HEK293T (cell line): ENCODE measurements around the gene ZBTB8B.

Experiments used
- ELF4 ChIP-seq: fragments of 450-650 bp; IDR thresholded peaks from 2 replicates; pipeline ENCODE4 v1.6.1; 2017; ENCODE audit warnings: antibody characterized with exemption
- FOXA1 ChIP-seq: fragments of 450-650 bp; IDR thresholded peaks from 2 replicates; pipeline ENCODE4 v1.6.1; 2016; ENCODE audit warnings: mild to moderate bottlenecking
- FOXK2 ChIP-seq: fragments of 450-650 bp; IDR thresholded peaks from 2 replicates; pipeline ENCODE4 v1.6.1; 2016; ENCODE audit warnings: mild to moderate bottlenecking
- FOXM1 ChIP-seq: fragments of 450-650 bp; IDR thresholded peaks from 2 replicates; pipeline ENCODE4 v1.6.1; 2017; ENCODE audit warnings: mild to moderate bottlenecking, borderline replicate concordance
- HDGF ChIP-seq: fragments of 450-650 bp; IDR thresholded peaks from 2 replicates; pipeline ENCODE4 v1.6.1; 2017; ENCODE audit warnings: antibody characterized with exemption, borderline replicate concordance
- L3MBTL2 ChIP-seq: fragments of 450-650 bp; conservative IDR thresholded peaks from 2 replicates; pipeline ENCODE4 v1.6.1; 2016; ENCODE audit warnings: mild to moderate bottlenecking
- SUZ12 ChIP-seq: fragments of 450-650 bp; IDR thresholded peaks from 2 replicates; pipeline ENCODE4 v1.6.1; 2016; ENCODE audit warnings: mild to moderate bottlenecking
- TARDBP ChIP-seq: fragments of 450-650 bp; IDR thresholded peaks from 2 replicates; pipeline ENCODE4 v1.6.1; 2016
- TF ChIP-seq, protein P1 (sequence below): fragments of 450-650 bp; IDR thresholded peaks from 2 replicates; pipeline ENCODE4 v1.6.1; 2016

DNA sequence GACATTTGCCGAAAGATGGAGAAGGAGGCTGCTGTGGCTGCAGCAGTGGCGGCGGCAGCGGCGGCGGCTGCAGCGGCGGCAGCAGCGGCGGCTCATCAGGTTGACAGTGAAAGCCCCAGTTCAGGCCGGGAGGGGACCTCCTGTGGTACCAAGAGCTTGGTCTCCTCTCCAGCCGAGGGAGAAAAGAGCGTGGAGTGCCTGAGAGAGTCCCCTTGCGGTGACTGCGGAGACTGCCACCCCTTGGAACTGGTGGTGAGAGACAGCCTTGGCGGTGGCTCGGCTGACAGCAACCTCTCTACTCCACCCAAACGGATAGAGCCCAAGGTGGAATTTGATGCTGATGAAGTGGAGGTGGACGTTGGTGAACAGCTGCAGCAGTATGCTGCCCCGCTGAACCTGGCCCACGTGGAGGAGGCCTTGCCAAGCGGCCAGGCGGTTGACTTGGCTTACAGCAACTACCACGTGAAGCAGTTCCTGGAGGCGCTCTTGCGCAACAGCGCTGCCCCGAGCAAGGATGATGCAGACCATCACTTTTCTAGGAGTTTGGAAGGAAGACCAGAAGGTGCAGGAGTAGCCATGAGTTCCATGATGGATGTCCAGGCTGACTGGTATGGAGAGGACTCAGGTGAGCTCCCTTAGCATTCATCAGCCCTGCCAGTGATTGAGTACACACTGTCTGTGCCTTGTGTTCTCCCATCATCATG is 6.3 kb downstream of the ZBTB8B start:
- no peak for TF ChIP-seq FOXA1
- no peak for TF ChIP-seq FOXM1
- no peak for TF ChIP-seq TARDBP
- TF ChIP-seq, protein P1, sequence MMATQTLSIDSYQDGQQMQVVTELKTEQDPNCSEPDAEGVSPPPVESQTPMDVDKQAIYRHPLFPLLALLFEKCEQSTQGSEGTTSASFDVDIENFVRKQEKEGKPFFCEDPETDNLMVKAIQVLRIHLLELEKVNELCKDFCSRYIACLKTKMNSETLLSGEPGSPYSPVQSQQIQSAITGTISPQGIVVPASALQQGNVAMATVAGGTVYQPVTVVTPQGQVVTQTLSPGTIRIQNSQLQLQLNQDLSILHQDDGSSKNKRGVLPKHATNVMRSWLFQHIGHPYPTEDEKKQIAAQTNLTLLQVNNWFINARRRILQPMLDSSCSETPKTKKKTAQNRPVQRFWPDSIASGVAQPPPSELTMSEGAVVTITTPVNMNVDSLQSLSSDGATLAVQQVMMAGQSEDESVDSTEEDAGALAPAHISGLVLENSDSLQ, result no peak
- no peak for TF ChIP-seq L3MBTL2
- no peak for TF ChIP-seq HDGF
- no peak for TF ChIP-seq ELF4
- TF ChIP-seq SUZ12, result no peak
- TF ChIP-seq FOXK2, result no peak
